Pons (tissue), 1 donor: ENCODE data around the gene BACH2.
A peak's percentile ranks its signal among the peaks of the same experiment; 100 is the strongest.
"Not testable (repeated sequence)": the region's sequence is repeated elsewhere in the genome, so short reads cannot be mapped to it uniquely, and the experiment has no call there.

Experiments
- DNase-seq: peaks from one replicate; pipeline ENCODE4 v3.0.0-alpha.2; 2016; ENCODE audit warnings: low spot score

BACH2 gene

GRCh38 chr6:90065173-90065572, 231.5 kb downstream of the BACH2 start:
- no peak for DNase-seq

- DNase-seq: no peak
Observed at GRCh38 chr6:90062667-90063066, 234.0 kb downstream of the BACH2 start.

GRCh38 chr6:90062051-90062450, 234.6 kb downstream of the BACH2 start:
- DNase-seq: no peak

GRCh38 chr6:90059178-90059577, 237.5 kb downstream of the BACH2 start:
- not testable (repeated sequence) for DNase-seq

GRCh38 chr6:90055924-90056323, 240.7 kb downstream of the BACH2 start:
- not testable (repeated sequence) for DNase-seq

- DNase-seq: not testable (repeated sequence)
Observed at GRCh38 chr6:90054193-90054592, 242.4 kb downstream of the BACH2 start.

- DNase-seq: no peak
Observed at GRCh38 chr6:90053614-90054013, 243.0 kb downstream of the BACH2 start.

GRCh38 chr6:90049295-90049694, 247.3 kb downstream of the BACH2 start:
- no peak for DNase-seq

GRCh38 chr6:90048206-90048967, 248.3 kb downstream of the BACH2 start:
- DNase-seq: no peak

GRCh38 chr6:90045535-90045934, 251.1 kb downstream of the BACH2 start:
- DNase-seq: no peak

- peak; percentile 22 for DNase-seq
Observed at GRCh38 chr6:90044833-90045381, 251.7 kb downstream of the BACH2 start.

GRCh38 chr6:90044182-90044832, 252.3 kb downstream of the BACH2 start:
- DNase-seq: no peak

GRCh38 chr6:90040931-90041330, 255.7 kb downstream of the BACH2 start:
- peak; percentile 83 for DNase-seq

- DNase-seq: no peak
Observed at GRCh38 chr6:90039911-90040310, 256.7 kb downstream of the BACH2 start.

GRCh38 chr6:90038961-90039653, 257.5 kb downstream of the BACH2 start:
- no peak for DNase-seq

GRCh38 chr6:90036963-90037362, 259.7 kb downstream of the BACH2 start:
- no peak for DNase-seq

- DNase-seq: no peak
Observed at GRCh38 chr6:90035047-90035723, 261.5 kb downstream of the BACH2 start.

- DNase-seq: no peak
Observed at GRCh38 chr6:90033746-90034271, 262.8 kb downstream of the BACH2 start.

- not testable (repeated sequence) for DNase-seq
Observed at GRCh38 chr6:90032489-90033212, 264.0 kb downstream of the BACH2 start.

- no peak for DNase-seq
Observed at GRCh38 chr6:90028995-90029635, 267.5 kb downstream of the BACH2 start.
